GM23248 (cell line): ENCODE measurements around the gene ZBED5. TPM values are rescaled to one million over a fixed set of nuclear protein-coding genes. Genes with fewer than 3 reads are reported as not detected.
"Not testable (repeated sequence)": the region's sequence is repeated elsewhere in the genome, so short reads cannot be mapped to it uniquely, and the experiment has no call there.

Source experiments
- DNase-seq: peaks from one replicate; pipeline ENCODE4 v3.0.0-alpha.2; 2015
- H2AFZ ChIP-seq: fragments of 200-600 bp; sonication (generic); 2 replicates; pipeline ENCODE4 v1.6.1; 2016; ENCODE audit warnings: antibody characterized with exemption
- H3F3A ChIP-seq: fragments of 200-600 bp; sonication (generic); 2 replicates; pipeline ENCODE4 v1.6.1; 2016; ENCODE audit warnings: mild to moderate bottlenecking, antibody characterized with exemption, mixed run types; ENCODE audit not compliant: insufficient read depth
- H3K27ac ChIP-seq: fragments of 200-600 bp; sonication (generic); 2 replicates; pipeline ENCODE4 v1.5.1; 2016; ENCODE audit warnings: mild to moderate bottlenecking
- H3K27me3 ChIP-seq: fragments of 200-600 bp; sonication (generic); replicated peaks from 2 replicates; pipeline ENCODE4 v1.6.1; 2016; ENCODE audit warnings: mild to moderate bottlenecking; ENCODE audit not compliant: insufficient read depth
- H3K36me3 ChIP-seq: fragments of 200-600 bp; sonication (generic); 2 replicates; pipeline ENCODE4 v1.6.1; 2016; ENCODE audit warnings: low read depth, mild to moderate bottlenecking
- H3K4me1 ChIP-seq: fragments of 200-600 bp; sonication (generic); 2 replicates; pipeline ENCODE4 v1.6.1; 2016; ENCODE audit warnings: mild to moderate bottlenecking; ENCODE audit not compliant: insufficient read depth
- H3K4me2 ChIP-seq: fragments of 200-600 bp; sonication (generic); one replicate; pipeline ENCODE4 v1.6.1; 2016; ENCODE audit warnings: mild to moderate bottlenecking; ENCODE audit not compliant: unreplicated experiment
- H3K4me3 ChIP-seq: fragments of 200-600 bp; sonication (generic); 2 replicates; pipeline ENCODE4 v1.5.1; 2016; ENCODE audit warnings: mild to moderate bottlenecking
- H3K79me2 ChIP-seq: fragments of 200-600 bp; sonication (generic); 2 replicates; pipeline ENCODE4 v1.6.1; 2016; ENCODE audit warnings: mild to moderate bottlenecking; ENCODE audit not compliant: insufficient read depth
- H3K9ac ChIP-seq: fragments of 200-600 bp; sonication (generic); 2 replicates; pipeline ENCODE4 v1.6.1; 2016; ENCODE audit warnings: mild to moderate bottlenecking
- H3K9me2 ChIP-seq: fragments of 200-600 bp; sonication (generic); 2 replicates; pipeline ENCODE4 v1.6.1; 2016; ENCODE audit warnings: mixed run types, mild to moderate bottlenecking, moderate library complexity; ENCODE audit not compliant: insufficient read depth
- H3K9me3 ChIP-seq: fragments of 200-600 bp; sonication (generic); one replicate; pipeline ENCODE4 v1.6.1; 2017; ENCODE audit warnings: low read depth
- H4K20me1 ChIP-seq: fragments of 200-600 bp; sonication (generic); 2 replicates; pipeline ENCODE4 v1.6.0; 2016; ENCODE audit not compliant: insufficient read depth
- EZH2 ChIP-seq: fragments of 200-600 bp; sonication (generic); IDR thresholded peaks from 2 replicates; pipeline ENCODE4 v1.6.1; 2018; ENCODE audit warnings: antibody characterized with exemption, mild to moderate bottlenecking; ENCODE audit not compliant: insufficient read depth, poor library complexity, severe bottlenecking
- EZH2phosphoT487 ChIP-seq: fragments of 200-600 bp; sonication (generic); IDR thresholded peaks from 2 replicates; pipeline ENCODE4 v1.6.1; 2018; ENCODE audit warnings: antibody characterized with exemption, moderate library complexity, mild to moderate bottlenecking, low read depth; ENCODE audit not compliant: insufficient read depth
- WGBS, 2 experiments: methylation state at CpG; one replicate each; pipeline ENCODE4 v1.1.6; 2015 to 2017; ENCODE audit warnings: low lambda C conversion rate in 2 of 2, low coverage in 1 of 2; ENCODE audit errors: missing lambda C conversion rate in 2 of 2; 5-methylcytosine and 5-hydroxymethylcytosine counted together
- in situ Hi-C: fragments of 300-500 bp; cut with MboI; formaldehyde crosslinking; loops from 2 replicates; pipeline ENCODE4 v1.15.0; 2020
- polyA plus RNA-seq: library from polyadenylated mRNA; unstranded; fragments of >200 nt; fragmentation: Nextera tagmentation; extraction: Ambion mirVana; gene quantifications from 2 replicates; pipeline ENCODE4 v1.2.1, GENCODE V29; 2016
- total RNA-seq: library from RNA; depleted of rRNA; stranded (reverse); fragments of >200 nt; shearing (Covaris generic); gene quantifications from 2 replicates; pipeline ENCODE4 v1.2.3, GENCODE V29; 2014

The ZBED5 gene
- total and polyA plus RNA-seq, 2 experiments from 2014 or later, result 25.6 to 27.8 TPM

DNA sequence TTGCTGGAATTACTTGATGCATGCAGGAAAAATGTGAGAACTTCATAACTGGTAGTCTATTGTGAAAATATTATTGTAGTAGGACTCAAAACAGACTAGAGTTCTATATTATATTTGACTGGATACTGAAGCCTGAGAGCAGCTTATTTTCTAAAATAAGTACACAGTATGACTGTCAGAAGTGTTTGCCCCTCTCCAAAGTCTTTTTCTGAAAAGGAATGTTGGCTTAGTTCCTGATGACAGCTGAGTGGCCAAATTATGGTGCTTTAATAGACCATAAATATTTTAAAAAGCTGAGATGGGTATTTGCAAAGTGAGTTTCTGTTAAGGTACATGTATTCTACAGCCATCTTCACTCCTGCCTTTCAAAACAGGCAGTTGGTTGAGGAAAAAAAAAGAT is 13.1 kb downstream of the ZBED5 start:
- no peak overlapping the region for H3K4me2 ChIP-seq
- H3F3A ChIP-seq, result peaks cover 43% of the 10 kb centered on the region
- in situ Hi-C loops, result no loop called here
- H4K20me1 ChIP-seq, result no peaks in the 10 kb centered on the region
- DNase-seq, result peak; percentile 18
- no peaks in the 10 kb centered on the region for H3K36me3 ChIP-seq
- H3K4me3 ChIP-seq, result no peak overlapping the region
- no peaks in the 10 kb centered on the region for H3K9me2 ChIP-seq
- no peaks in the 10 kb centered on the region for H3K9me3 ChIP-seq
- H3K9ac ChIP-seq, result no peak overlapping the region
- 0 out of 2 replicates have a peak overlapping the region, but pooled peaks have one; percentile 3 for H3K27ac ChIP-seq
- H2AFZ ChIP-seq, result no peak overlapping the region
- peaks cover 21% of the 10 kb centered on the region for H3K4me1 ChIP-seq
- TF ChIP-seq EZH2 (no peak), EZH2phosphoT487 (no peak)
- no peaks in the 10 kb centered on the region for H3K27me3 ChIP-seq
- H3K79me2 ChIP-seq, result no peaks in the 10 kb centered on the region

DNA sequence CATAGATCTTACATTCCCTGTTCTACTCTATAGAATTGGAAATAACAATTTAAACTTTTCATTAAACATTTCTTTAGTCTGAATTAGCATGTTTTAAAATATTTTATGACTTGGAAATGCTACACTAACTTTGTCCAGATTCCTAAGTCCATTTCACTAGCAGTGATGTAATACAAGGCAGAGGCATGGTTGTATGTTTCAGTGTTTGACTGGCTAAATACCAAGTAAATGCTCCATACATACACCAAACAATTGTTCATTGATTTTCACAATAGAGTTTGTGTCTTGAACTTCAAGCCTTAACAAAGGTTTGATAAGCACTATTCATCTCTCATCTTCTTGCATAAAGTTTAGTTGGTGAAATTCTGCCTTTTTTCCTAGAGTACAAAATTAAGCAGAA is 13.5 kb downstream of the ZBED5 start:
- in situ Hi-C loops, result no loop called here
- H3K4me2 ChIP-seq, result no peak overlapping the region

DNA sequence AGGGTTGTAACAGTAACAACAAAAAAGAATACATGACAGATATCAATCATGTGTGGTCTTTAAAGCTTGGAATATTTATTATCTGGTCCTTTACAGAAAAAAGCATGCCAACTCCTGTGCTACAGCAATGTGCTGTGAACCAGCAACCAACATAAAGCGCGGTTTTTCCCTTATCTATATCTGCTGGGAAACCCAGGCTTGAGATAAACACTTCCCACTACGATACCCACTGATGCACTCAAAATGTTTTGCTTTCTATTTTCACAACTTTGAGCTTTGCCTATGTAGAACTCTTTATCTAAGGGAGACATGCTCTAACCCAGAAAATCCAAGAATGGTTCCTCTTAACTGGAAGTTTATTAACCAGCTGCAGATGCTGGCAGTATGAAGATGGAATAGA is 19.0 kb downstream of the ZBED5 start:
- Histone ChIP-seq H3K4me3 (no peak overlapping the region), H3K4me1 (no peaks in the 10 kb centered on the region; the same call in 1 of the 2 replicates), H3K4me2 (no peak overlapping the region), H3K9ac (no peak overlapping the region), H2AFZ (no peak overlapping the region), H3K27me3 (no peaks in the 10 kb centered on the region), H3K9me3 (no peaks in the 10 kb centered on the region), H3K9me2 (no peaks in the 10 kb centered on the region), H3K27ac (no peak overlapping the region), H3K79me2 (no peaks in the 10 kb centered on the region), H4K20me1 (no peaks in the 10 kb centered on the region), H3F3A (no peaks in the 10 kb centered on the region), H3K36me3 (no peaks in the 10 kb centered on the region)
- WGBS, 2 experiments, result 52 to 55% methylated on average over 3 of the region's 3 CpGs
- TF ChIP-seq EZH2phosphoT487 (no peak), EZH2 (no peak)
- DNase-seq, result no peak
- in situ Hi-C loops, result no loop called here

More for the DNA sequence above, 13.5 kb downstream of the ZBED5 start:
- TF ChIP-seq EZH2phosphoT487, result no peak
- no peak for TF ChIP-seq EZH2
- H3K4me1 ChIP-seq, result peaks cover 21% of the 10 kb centered on the region
- H3K4me3 ChIP-seq, result no peak overlapping the region
- H3K9me2 ChIP-seq, result no peaks in the 10 kb centered on the region
- H3K79me2 ChIP-seq, result no peaks in the 10 kb centered on the region
- H4K20me1 ChIP-seq, result no peaks in the 10 kb centered on the region
- H3K27ac ChIP-seq, result 0 out of 2 replicates have a peak overlapping the region, but pooled peaks have one; percentile 3
- no peaks in the 10 kb centered on the region for H3K27me3 ChIP-seq
- no peak overlapping the region for H2AFZ ChIP-seq
- DNase-seq, result peak; percentile 41
- no peak overlapping the region for H3K9ac ChIP-seq
- peaks cover 39% of the 10 kb centered on the region for H3F3A ChIP-seq
- no peaks in the 10 kb centered on the region for H3K9me3 ChIP-seq
- no peaks in the 10 kb centered on the region for H3K36me3 ChIP-seq

DNA sequence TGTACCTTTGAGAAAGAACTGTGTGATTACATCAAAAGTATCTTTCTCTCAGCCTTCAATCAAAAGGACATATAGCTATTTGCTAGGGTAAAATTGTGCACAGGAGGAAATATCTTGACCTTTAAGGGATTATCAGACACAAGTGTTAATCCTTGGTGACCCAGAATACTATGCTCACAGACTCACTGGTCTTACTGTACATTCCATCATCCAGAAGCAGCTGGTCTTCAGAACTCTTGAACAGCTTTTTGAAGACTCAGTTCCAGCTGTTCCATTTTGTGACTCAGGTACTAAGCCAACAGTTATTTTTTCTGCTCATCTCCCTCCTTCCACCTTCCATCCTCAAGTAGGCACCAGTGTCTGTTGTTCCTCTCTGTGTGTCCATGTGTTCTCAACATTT is 19.8 kb downstream of the ZBED5 start:
- Histone ChIP-seq H3K27ac (no peak overlapping the region), H3K4me1 (no peaks in the 10 kb centered on the region), H3K4me3 (no peak overlapping the region), H2AFZ (no peak overlapping the region), H3K9ac (no peak overlapping the region), H3K4me2 (no peak overlapping the region), H4K20me1 (no peaks in the 10 kb centered on the region), H3F3A (no peaks in the 10 kb centered on the region), H3K27me3 (no peaks in the 10 kb centered on the region), H3K79me2 (no peaks in the 10 kb centered on the region), H3K9me3 (no peaks in the 10 kb centered on the region), H3K9me2 (no peaks in the 10 kb centered on the region), H3K36me3 (no peaks in the 10 kb centered on the region)
- TF ChIP-seq EZH2 (no peak), EZH2phosphoT487 (no peak)
- DNase-seq, result no peak
- in situ Hi-C loops, result no loop called here

DNA sequence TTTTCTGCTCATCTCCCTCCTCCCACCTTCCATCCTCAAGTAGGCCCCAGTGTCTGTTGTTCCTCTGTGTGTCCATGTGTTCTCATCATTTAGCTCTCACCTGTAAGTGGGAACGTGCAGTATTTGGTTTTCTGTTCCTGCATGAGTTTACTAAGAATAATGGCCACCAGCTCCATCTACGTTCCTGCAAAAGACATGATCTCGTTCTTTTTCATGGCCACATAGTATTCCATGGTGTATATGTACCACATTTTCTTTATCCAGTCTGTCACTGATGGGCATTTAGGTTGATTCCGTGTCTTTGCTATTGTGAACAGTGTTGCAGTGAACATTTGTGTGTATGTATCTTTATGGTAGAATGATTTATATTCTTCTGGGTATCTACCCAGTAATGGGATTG is 21.0 kb downstream of the ZBED5 start:
- H3K9me2 ChIP-seq, H3K9ac ChIP-seq, H3K4me1 ChIP-seq, DNase-seq, H3K4me3 ChIP-seq, H3K27me3 ChIP-seq, H3K9me3 ChIP-seq, H3K79me2 ChIP-seq, H4K20me1 ChIP-seq, H3F3A ChIP-seq, in situ Hi-C loops, H3K4me2 ChIP-seq, H3K36me3 ChIP-seq, H3K27ac ChIP-seq, H2AFZ ChIP-seq: not testable (repeated sequence)
- WGBS, 2 experiments, result 75 to 81% methylated on average over 4 of the region's 4 CpGs
